Stimulated activated CD8-positive, alpha-beta memory T cell treated with anti-CD3 and anti-CD28 coated beads, Interleukin-15, amount 100 ng/mL, for 4 hours (primary cell): ENCODE results near the gene C16orf46.
"Not testable (repeated sequence)": the region's sequence is repeated elsewhere in the genome, so short reads cannot be mapped to it uniquely, and the experiment has no call there.

Experiments used
- DNase-seq, 2 donors: peaks; one replicate each; pipeline ENCODE4 v3.0.0-alpha.2; 2020; ENCODE audit warnings: low read depth in 2 of 2

The C16orf46 gene, protein sequence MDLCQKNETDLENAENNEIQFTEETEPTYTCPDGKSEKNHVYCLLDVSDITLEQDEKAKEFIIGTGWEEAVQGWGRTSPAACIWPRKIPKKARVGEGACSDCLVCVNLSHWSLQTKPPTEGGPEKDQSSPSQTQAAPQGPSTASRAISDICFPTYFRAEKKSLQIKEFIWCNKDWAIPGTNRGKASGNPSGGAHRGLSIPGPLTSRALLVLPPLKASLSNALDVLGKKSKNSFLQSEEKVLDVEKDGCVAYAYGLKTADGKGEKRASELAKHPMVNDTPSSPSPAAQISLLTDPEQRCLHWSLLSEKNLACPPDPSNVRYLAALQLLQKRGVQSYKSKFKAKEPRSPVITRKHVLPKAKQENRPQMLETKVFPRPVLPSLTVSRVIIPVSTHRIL

DNA sequence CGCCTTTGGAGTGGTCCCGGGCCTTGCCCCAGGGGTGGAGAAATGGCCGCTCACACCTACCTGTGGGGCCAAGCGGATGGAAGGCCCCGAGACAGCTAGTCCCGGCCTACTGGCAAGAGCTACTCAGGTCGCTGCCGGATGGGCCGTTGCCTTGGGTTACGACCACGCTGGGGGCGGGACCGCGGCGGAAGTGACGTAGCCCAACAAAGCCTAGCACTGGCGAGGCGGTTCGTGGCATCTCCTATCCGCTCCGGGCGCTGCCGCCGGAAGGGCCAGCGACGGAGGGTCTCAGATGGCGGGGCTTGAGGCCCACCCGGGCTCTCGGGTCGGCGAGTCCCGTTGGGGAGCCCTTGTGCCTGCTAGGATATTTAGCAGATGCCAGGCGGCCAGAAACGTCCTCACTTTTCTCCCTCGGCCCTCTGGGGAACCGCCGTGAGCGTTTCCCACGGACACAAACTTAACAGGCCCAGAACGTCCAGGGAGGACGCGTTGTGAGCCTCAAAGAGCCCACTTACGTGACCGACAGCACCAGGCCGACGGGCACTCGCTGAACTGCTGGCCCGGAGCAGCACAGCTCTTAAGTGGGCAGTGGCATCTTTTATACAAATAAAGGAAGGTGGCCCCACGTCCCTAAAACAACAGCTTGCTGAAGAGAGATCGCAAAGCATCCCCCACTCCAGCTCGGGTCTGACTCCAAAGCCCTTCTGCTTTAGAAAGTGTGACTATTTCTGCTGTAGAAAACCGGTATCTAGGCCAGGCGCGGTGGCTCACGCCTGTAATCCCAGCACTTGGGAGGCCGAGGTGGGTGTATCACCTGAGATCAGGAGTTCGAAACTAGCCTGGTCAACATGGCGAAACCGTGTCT is at the start of gene C16orf46:
C16orf46 (minus strand) TSS at position 163 of the 865 bp plus-strand sequence. CDS start 13,283 bp downstream, outside the sequence.
- peak; percentile 94 for DNase-seq

DNA sequence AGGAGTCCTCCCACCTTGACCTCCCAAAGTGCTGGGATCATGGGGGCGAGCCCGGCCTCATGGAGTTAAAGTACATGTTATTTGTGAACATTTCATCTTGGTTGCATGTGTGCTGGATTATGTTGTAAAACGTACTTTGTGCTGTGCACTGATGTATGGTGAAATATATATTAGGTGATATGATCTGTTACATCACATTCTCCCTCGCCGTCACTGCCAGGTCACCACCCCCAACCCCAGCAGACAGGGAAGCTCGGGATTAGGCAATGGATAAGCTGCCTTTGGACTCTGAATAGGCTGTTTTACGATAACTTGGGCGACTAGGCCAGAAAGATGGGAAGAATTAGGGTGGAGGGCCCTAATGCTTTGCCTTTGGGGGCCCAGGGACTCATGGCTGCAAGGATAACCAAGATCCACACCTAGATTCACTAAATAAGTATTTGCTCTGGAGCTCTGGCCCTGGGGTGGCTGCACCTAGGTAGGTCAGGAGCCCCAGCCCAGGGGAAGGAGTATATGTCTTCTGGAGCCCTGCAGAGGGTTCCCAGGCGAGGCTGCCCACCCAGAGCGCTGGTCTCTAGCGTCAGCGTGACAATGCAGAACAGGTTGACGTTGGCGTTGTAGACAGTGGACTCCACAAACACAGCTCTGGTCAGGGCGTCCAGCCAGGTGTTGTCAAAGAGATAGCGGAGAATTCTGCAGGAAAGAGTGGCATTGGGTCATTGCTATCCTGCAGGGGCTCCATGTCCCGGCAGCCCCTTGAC is 46.2 kb upstream of the C16orf46 start:
- DNase-seq = no peak

DNA sequence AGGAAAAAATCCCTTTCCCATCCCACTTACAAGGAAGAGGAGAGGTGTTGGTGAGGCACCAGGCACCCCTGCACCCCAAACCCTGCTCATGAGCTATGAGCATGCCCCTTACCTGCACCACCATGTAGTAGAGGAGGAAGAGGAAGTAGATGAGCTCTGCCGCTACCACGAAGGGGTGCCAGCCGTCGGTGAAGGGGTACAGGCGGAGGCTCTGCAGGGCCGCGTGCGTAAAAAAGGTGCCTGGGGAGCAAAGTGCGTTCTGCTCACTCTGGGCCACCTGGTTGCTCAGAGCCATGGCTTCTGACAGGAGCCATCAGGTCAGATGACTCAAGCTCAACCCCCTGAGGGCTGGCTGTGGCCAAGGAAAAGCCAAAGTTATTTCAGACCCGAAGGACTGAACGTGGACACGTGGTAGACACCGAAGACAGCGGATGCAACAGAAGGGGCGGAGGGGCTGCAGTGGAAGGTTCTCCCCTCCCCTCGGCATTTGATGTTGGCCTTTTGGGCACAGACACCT is 44.5 kb upstream of the C16orf46 start:
- no peak for DNase-seq

DNA sequence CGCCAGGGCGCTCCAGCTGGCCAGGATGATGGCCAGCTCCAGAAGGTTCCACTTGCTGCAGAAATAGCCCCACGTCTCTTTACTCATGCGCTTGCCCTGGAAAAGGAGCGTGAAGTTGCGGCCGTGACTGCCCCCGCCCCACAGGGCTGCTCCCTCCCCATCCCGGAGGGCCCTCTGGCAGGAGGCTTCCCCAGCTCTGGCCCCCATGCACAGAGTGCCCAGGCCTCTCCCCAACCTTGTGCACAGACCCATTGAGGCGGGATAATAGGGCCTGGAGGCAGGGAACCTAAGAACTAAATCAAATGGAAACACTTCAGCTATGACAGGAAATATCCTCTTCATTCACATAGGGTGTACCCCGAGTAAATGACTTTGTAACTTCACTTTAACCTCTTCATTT is 40.4 kb upstream of the C16orf46 start:
- DNase-seq = no peak

DNA sequence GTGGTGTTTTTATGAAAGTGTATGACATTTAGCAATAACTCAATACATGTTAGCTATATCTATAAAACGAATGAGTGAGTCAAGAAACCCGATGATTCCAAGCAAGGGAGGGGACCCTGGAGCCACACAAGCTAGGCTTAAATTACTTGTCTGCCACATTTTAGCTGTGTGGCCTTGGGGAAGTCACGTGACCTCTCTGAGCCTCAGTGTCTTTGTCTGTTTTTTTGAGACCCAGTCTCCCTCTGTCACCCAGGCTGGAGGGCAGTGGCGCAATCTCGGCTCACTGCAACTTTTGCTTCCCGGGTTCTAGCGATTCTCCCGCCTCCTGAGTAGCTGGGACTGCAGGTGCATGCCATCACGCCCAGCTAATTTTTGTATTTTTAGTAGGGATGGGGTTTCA is 39.2 kb upstream of the C16orf46 start:
- no peak for DNase-seq

DNA sequence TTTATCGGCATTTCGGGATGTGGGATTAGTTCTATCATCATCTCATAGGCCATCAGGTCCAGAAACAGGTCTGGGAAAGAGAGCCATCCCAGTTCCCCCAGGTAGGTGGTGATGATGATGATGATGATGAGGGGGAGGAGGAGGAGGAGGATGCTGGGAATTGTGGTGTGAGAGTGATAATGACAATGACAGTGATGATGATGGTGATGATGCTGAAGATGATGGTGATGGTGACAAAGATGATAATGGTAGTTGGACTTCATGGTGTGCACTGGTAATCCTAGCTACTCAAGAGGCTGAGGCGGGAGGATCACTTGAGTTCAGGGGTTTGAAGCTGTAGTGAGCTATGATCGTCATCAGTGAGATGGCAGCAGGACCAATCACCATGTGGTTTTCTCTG is 35.4 kb upstream of the C16orf46 start:
- DNase-seq = no peak

DNA sequence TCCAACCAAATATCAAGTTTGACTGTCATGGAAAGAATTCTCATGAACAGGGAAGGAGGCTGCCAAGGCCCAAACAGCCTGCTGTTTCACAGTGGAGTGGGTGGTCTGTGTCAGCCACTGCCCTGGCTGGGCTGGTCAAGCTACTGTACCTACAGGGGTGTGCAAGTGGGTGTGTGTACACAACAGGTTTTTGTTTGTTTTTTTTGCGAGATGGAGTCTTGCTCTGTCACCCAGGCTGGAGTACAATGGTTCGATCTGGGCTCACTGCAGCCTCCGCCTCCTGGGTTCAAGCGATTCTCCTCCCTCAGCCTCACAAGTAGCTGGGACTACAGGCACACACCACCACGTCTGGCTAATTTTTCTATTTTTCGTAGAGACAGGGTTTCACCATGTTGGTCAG is 32.2 kb upstream of the C16orf46 start:
- not testable (repeated sequence) for DNase-seq

DNA sequence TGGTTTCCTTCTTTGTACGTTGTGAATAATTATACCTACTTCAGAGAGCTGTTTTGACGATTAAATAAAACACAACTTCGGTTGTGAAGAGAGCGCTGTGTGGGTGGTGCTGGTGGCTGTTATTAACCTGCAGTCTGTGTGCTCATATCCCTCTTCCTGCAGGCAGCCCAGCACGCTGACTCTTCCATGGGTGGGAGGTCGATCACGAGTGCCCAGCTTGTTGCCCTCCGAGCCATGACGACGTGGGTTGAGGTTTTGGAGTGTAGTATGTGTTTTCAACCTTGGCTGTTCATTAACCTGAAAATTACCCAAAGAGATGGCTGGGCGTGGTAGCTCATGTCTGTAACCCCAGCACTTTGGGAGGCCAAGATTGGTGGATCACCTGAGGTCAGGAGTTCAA is 30.5 kb upstream of the C16orf46 start:
- no peak for DNase-seq

DNA sequence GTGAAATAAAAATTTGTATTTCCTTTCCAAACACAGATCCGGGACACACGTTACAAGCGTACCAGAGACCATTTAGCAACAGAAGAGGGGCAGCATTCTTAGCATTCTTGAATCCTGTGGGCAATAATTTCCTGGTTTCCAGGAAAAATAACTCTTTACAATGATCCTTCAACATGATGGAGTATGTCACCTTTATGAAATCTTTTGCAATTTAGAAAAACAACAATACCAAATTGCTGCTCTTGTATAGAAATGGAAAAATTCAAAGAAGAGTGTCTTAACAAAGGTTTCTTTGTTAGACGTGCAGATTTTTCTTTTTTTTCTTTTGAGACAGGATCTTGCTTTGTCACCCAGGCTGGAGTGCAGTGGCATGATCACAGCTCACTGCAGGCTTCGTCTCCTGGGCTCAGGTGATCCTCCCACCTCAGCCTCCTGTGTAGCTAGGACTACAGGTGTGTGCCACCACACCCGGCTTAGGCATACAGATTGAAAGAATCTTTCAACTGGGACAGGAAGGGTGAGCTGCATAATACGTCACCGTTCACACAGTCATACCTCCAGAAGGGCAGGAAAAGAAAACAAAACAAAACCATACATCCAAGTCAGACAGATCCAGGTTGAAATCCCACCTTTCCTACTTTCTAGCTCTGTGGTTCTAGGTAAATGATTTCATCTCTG is 29.9 kb upstream of the C16orf46 start:
- no peak for DNase-seq

DNA sequence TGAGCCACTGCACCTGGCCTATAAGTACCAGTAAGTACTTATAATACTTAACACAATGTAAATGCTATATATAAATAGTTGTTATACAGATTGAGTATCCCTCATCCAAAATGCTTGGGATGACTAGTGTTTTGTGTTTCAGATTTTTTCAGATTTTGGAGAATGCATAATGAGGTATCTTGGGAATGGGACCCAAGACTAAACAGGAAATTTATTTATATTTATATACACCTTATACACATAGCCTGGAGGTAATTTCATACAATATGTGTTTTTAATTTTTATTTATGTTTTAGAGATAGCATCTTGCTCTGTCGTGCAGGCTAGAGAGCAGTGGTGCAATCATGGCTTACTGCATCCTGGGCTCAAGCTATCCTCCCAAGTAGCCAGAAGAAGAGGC is 28.9 kb upstream of the C16orf46 start:
- no peak for DNase-seq

DNA sequence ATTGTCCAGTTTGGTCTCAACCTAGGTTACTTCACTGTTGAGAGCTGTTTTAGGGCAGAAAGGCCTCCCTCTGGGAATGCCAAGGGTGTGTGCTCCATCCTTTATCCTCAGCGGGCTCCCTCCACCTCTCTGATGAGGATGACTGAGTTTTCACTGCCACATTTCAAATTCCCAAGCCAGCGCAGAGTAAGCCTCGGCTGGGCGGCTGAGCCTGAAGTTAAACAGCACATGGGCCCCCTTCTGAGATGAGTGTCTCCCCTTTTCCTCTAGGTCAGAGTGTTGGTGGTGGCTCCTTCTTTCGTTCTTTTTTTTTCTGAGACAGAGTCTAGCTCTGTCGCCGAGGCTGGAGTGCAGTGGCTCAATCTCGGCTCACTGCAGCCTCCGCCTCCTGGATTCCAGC is 24.7 kb upstream of the C16orf46 start:
- no peak for DNase-seq

DNA sequence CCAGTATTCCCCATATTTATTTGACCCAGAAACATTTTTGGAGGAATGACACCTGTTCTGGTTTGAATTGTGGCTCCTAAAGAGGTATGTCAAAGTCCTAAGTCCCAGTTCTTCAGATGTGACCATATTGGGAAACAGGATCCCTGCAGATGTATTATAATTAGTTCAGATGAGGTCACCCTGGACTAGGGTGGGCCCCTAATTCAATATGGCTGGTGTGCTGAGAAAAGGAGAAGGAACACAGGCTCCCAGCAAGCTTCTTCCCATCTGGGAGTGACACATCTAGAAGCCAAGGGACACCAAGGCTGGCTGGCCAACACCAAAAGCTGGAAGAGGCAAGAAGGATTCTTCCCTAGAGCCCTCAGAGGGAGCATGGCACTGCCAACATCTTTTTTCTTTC is 22.9 kb upstream of the C16orf46 start:
- DNase-seq = no peak

DNA sequence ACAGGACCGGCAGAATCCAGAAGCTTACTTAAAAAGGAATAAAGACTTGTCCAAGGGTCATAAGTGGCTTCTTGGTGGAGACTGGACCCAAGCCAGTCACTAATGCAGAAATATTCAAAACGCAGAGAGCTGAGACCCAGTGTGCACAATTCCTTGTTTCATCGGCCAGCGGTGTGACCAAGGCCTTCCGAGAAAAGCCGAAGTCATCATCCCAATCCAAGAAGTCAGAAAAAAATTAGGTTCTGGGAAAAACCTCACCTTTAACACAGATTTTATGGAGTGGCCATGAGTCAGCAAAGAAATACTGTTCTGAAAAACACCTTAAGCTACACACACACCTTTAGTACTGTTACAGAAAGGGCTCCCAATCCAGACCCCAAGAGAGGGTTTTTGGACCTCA is 20.2 kb upstream of the C16orf46 start:
- DNase-seq = no peak

DNA sequence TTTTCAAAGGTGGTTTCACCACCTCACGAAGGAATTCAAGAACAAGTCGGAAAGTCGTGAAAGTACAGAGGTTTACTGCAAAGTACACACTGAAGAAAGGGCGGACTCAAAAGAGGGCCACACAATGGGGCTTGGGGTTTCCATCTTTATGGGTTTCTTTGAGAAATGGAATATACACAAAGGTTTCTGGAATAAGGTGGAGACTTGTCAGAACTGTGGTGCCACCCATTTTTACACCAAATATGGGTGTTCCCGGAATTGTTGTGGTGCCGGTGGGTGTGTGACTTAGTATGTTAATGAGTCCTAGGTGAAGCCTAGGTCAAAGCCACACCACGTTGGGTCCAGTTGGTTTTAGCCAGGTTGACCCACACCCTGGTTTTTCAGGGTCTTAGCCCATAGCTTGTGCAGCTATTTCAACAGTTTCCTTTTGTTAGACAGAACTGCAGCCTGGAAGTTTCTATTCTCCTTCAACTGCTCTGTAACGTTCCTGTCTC is 19.7 kb upstream of the C16orf46 start:
- no peak for DNase-seq

DNA sequence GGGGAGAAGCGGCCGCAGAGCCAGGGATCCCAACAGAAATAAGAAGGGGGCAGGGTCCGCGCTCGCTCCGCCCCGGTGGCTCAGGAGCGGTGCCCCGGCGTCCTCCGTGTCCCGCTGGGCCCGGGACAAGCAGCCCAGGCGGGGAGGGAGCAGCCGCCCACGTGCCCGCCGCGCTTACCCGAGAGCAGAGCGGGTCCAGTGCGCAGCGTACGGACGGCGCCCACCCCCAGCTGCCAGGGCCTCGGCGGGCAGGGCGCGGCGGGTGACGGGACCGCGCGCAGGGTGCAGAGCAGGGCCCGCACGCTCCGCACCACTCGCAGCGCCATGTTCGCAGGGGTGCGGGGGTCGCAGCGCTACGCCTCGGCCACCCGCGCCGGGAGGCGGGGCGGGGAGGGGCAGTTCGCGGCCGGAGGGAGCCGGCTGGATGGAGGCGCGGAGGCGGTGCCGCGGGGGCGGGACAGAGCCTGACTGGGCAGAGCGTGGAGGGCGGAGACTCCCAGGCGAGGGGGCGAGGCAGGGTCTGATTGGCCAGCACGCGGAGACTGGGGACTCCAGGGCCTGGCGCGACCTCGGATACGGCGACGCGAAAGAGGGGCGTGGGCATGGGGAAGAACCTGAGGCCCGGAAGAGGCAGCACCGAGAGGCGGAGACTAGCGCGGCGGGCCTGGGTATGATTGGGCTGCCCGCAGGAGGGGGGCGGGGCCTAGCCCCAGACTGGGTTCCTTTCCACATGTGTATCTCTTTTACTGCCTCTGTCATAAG is 19.1 kb upstream of the C16orf46 start, which contains the start of gene GCSH:
GCSH (minus strand) TSS at position 443 of the 762 bp plus-strand sequence; CDS start at position 326, 117 bp downstream.
- peak; percentile 97 to 98 for DNase-seq

DNA sequence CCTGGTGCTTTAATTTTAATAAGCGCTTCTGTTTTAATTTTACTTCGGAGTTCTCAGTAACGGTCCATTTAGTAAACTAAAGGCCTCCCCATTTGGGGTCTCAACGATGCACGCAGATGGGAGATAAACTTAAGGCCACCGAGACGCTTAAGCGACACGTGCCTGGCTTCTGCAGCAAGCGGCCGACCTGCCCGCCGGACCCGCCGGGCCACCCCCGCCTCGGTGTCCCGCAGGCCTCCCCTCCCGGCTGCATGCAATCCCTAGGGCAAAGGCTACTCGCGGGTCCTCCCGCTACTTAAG is 18.6 kb upstream of the C16orf46 start:
- DNase-seq = no peak

DNA sequence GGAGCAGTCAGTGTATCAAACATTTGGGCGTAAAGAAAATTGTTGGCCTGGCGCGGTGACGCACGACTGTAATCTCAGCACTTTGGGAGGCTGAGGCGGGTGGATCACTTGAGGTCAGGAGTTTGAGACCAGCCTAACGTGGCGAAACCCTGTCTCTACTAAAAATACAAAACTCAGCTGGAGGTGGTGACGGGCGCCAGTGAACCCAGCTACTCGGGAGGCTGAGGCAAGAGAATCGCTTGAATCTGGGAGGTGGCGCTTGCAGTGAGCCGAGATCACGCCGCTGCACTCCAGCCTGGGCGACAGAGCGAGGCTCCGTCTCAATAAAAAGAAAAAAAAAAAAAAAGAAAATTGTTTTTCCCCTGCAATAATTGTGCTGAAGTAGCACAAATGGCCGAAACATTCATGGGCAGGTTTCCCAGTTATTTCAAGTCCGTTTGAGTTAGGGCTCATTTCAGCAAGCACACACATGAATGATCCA is 17.8 kb upstream of the C16orf46 start:
- DNase-seq = no peak

DNA sequence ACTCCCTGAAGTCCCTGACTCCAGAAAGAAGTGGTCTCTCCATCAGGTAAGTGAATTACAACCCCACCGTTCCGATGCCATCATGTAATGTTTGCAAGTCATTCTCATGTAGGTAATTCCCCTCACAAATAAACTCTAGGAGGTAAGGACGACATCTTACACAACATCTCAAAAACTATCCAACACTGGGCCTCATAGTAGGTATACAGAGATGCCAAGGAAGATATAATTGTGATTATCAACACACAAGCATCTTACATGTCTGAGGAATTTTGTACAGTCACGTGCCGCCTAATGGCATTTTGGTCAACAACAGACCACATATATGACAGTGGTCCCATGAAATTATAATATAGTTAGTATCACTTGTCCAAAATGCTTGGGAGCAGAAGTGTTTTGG is 11.8 kb upstream of the C16orf46 start:
- DNase-seq = no peak

DNA sequence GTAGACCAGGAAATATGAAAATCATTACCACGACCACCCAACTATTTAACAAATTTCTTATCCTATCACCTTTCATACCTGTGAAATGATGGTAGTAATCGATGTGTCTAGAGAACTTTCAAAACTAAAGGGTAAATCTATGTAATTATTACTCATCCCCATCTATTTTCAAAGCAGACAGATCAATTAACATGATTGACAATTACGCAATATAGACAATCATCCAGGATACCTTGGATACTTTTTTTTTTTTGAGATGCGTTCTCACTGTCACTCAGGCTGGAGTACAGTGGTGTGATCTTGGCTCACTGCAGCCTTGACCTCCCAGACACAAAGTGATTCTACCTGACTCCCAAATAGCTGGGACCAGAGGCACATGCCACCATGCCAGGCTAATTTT is 4.0 kb upstream of the C16orf46 start:
- DNase-seq = no peak

DNA sequence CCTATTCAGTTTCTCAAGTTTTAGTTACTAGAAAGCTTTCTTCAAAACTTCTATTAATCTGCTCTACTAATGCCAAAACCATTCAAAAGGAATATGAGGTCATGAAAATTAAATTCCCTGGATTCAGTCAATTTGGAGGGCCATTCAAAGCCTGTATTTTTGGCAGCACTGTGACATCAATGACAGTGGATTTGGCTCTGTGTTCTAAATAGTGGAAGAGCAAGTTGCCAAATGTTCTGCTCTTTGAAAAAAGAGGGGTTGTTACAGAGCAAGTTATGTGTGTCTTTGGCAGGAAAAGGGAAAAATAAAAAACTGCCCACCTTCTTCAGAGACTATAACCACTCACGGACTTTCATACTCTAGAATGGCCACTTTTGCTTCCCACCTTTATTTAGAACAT is 3.2 kb upstream of the C16orf46 start:
- no peak for DNase-seq
